Subcutaneous adipose tissue (tissue), 4 donors: ENCODE data around the gene RFX1. TPM values are rescaled to one million over a fixed set of nuclear protein-coding genes. Genes with fewer than 3 reads are reported as not detected.

ENCODE experiments used
- CTCF ChIP-seq: fragments of 450-650 bp; IDR thresholded peaks from one replicate; pipeline ENCODE4 v1.5.1; 2016; ENCODE audit warnings: low read depth, mild to moderate bottlenecking, control low read depth, antibody characterized with exemption, moderate library complexity
- total RNA-seq, 4 donors: library from RNA; depleted of rRNA; stranded (reverse); fragments of >200 nt; gene quantifications; one replicate each; pipeline ENCODE4 v1.1.0, GENCODE V29; 2016

The RFX1 gene
- total RNA-seq, 4 donors from 2014 or later = 2.2 to 4.1 (median 2.2) TPM

GRCh38 chr19:14051980-14052379 lies 45.9 kb upstream of the RFX1 start:
- no peak for TF ChIP-seq CTCF

GRCh38 chr19:14050512-14050911 lies 44.4 kb upstream of the RFX1 start:
- TF ChIP-seq CTCF = no peak

- no peak for TF ChIP-seq CTCF
Measured at GRCh38 chr19:14048443-14049153, 42.5 kb upstream of the RFX1 start.

- no peak for TF ChIP-seq CTCF
Measured at GRCh38 chr19:14039181-14039580, 33.1 kb upstream of the RFX1 start.

- no peak for TF ChIP-seq CTCF
Measured at GRCh38 chr19:14035706-14036105, 29.6 kb upstream of the RFX1 start.

DNA sequence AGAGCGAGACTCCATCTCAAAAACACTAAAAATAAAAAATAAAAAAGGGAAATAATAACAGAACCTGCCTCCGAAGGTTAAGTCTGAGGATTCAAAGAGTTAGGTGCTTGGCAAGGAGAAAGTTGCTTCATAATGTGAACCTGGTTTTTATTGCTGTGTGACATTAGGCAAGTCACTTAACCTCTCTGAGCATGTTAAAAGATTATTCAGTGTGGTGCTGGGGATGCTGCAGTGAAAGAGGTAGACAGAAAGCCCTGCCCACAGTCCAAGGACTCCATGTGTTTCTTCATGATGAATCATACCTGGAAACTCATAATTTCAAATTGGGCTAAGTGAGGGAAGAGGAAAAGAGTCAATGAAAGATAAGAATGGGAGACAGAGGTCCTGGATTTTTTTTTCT lies 27.8 kb upstream of the RFX1 start:
- TF ChIP-seq CTCF = no peak

- no peak for TF ChIP-seq CTCF
Measured at GRCh38 chr19:14031719-14032480, 25.8 kb upstream of the RFX1 start, which contains the start of gene IL27RA. Gene IL27RA, plus strand, starts transcription at chr19:14031762. Its CDS starts 111 bp downstream, at chr19:14031873.
